ENCODE results near the gene GNRHR.
"Not testable (repeated sequence)": the region's sequence is repeated elsewhere in the genome, so short reads cannot be mapped to it uniquely, and the experiment has no call there.

The GNRHR gene

GRCh38 chr4:67754288-67754687 is at the start of gene GNRHR:
Gene GNRHR (minus strand): TSS chr4:67754388. CDS start chr4:67754335, 53 bp downstream.
- no peak for DNase-seq

- DNase-seq = no peak
Measured at GRCh38 chr4:67796810-67797209, 42.6 kb upstream of the GNRHR start.

- no peak for DNase-seq
Measured at GRCh38 chr4:67790721-67791120, 36.5 kb upstream of the GNRHR start.

- no peak for DNase-seq
Measured at GRCh38 chr4:67787311-67787710, 33.1 kb upstream of the GNRHR start.

- no peak for DNase-seq
Measured at GRCh38 chr4:67785528-67785927, 31.3 kb upstream of the GNRHR start.

- DNase-seq = no peak
Measured at GRCh38 chr4:67779631-67780030, 25.4 kb upstream of the GNRHR start.

GRCh38 chr4:67776746-67777145 is 22.6 kb upstream of the GNRHR start:
- DNase-seq = no peak

GRCh38 chr4:67770422-67770821 is 16.2 kb upstream of the GNRHR start:
- no peak for DNase-seq

- no peak for DNase-seq
Measured at GRCh38 chr4:67765928-67766327, 11.7 kb upstream of the GNRHR start.

- DNase-seq = no peak
Measured at GRCh38 chr4:67765401-67765800, 11.2 kb upstream of the GNRHR start.

GRCh38 chr4:67764183-67764582 is 10.0 kb upstream of the GNRHR start:
- DNase-seq = no peak

GRCh38 chr4:67762086-67762485 is 7.9 kb upstream of the GNRHR start:
- no peak for DNase-seq

GRCh38 chr4:67756991-67757390 is 2.8 kb upstream of the GNRHR start:
- not testable (repeated sequence) for DNase-seq

GRCh38 chr4:67755974-67756373 is 1.8 kb upstream of the GNRHR start:
- DNase-seq = no peak

- DNase-seq = no peak
Measured at GRCh38 chr4:67751260-67751659, 2.9 kb downstream of the GNRHR start.

- DNase-seq = no peak
Measured at GRCh38 chr4:67750691-67751090, 3.5 kb downstream of the GNRHR start.

GRCh38 chr4:67749286-67749685 is 4.9 kb downstream of the GNRHR start:
- DNase-seq = no peak

- no peak for DNase-seq
Measured at GRCh38 chr4:67746797-67747495, 7.2 kb downstream of the GNRHR start.

GRCh38 chr4:67744561-67745283 is 9.5 kb downstream of the GNRHR start:
- DNase-seq = no peak

GRCh38 chr4:67743194-67743593 is 11.0 kb downstream of the GNRHR start:
- no peak for DNase-seq

- no peak for DNase-seq
Measured at GRCh38 chr4:67736262-67736661, 17.9 kb downstream of the GNRHR start.

GRCh38 chr4:67735325-67735724 is 18.9 kb downstream of the GNRHR start:
- no peak for DNase-seq

GRCh38 chr4:67730511-67730910 is 23.7 kb downstream of the GNRHR start:
- DNase-seq = not testable (repeated sequence)

- no peak for DNase-seq
Measured at GRCh38 chr4:67727124-67727850, 26.9 kb downstream of the GNRHR start.

All from GF-D8 (cell line).